OCI-LY1 (cell line): ENCODE results near the gene DDX49.

Experiments used
- EZH2 ChIP-seq: fragments of 200-600 bp; sonication (generic), shearing (Covaris generic); IDR thresholded peaks from 2 replicates; pipeline ENCODE4 v1.8.0; 2017; ENCODE audit warnings: borderline replicate concordance, mixed run types, mild to moderate bottlenecking, antibody characterized with exemption, low read length, moderate library complexity, mixed read lengths
- TF ChIP-seq, protein P1 (sequence below): fragments of 200-600 bp; sonication (generic), shearing (Covaris generic); IDR thresholded peaks from 2 replicates; pipeline ENCODE4 v1.5.1; 2017; ENCODE audit warnings: mild to moderate bottlenecking, antibody characterized with exemption, low read length, moderate library complexity, mixed read lengths

DNA sequence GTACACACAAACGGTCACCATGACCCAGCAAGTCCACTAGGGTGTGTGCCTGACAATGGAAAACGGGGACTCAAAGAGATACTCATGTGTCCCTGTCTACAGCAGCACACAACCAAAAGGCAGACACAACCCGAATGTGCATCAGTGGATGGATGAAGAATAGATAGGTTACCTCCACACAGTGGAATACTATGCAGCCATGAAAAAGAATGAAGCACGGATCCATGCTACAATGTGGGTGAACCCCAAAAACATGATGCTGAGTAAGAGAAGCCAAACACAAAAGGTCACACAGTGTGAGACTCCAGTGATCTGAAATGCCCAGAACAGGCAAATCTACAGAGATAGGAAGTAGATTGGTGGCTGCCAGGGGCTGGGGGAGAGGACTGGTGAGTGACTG lies 32.5 kb upstream of the DDX49 start:
- TF ChIP-seq, protein P1, sequence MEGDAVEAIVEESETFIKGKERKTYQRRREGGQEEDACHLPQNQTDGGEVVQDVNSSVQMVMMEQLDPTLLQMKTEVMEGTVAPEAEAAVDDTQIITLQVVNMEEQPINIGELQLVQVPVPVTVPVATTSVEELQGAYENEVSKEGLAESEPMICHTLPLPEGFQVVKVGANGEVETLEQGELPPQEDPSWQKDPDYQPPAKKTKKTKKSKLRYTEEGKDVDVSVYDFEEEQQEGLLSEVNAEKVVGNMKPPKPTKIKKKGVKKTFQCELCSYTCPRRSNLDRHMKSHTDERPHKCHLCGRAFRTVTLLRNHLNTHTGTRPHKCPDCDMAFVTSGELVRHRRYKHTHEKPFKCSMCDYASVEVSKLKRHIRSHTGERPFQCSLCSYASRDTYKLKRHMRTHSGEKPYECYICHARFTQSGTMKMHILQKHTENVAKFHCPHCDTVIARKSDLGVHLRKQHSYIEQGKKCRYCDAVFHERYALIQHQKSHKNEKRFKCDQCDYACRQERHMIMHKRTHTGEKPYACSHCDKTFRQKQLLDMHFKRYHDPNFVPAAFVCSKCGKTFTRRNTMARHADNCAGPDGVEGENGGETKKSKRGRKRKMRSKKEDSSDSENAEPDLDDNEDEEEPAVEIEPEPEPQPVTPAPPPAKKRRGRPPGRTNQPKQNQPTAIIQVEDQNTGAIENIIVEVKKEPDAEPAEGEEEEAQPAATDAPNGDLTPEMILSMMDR = no peak
- TF ChIP-seq EZH2 = no peak
